Spleen (tissue), 13 donors: ENCODE data around the gene NCL. TPM values are rescaled to one million over a fixed set of nuclear protein-coding genes. Genes with fewer than 3 reads are reported as not detected.

Experiments used
- DNase-seq: peaks from one replicate; pipeline ENCODE4 v3.0.0-alpha.2; 2020
- H3K27ac ChIP-seq, 8 donors: fragments of 200-600 bp; sonication (generic) in 7 of 8; 1 replicate in 4 of 8; 2 replicates in 4 of 8; pipeline versions ENCODE4 v1.5.0 to v1.8.0; 2016 to 2021; ENCODE audit warnings: inconsistent platforms in 4 of 8, mild to moderate bottlenecking in 4 of 8, moderate library complexity in 1 of 8
- H3K27me3 ChIP-seq, 7 donors: fragments of 200-600 bp; sonication (generic) in 6 of 7; replicated peaks in 1 of 7; 1 replicate in 4 of 7; 2 replicates in 3 of 7; pipeline versions ENCODE4 v1.5.0 to v1.8.0; 2016 to 2021; ENCODE audit warnings: inconsistent platforms in 3 of 7, mild to moderate bottlenecking in 1 of 7
- H3K36me3 ChIP-seq, 6 donors: fragments of 200-600 bp; sonication (generic) in 5 of 6; 1 replicate in 4 of 6; 2 replicates in 2 of 6; pipeline versions ENCODE4 v1.5.0 to v1.8.0; 2016 to 2021; ENCODE audit warnings: inconsistent platforms in 2 of 6
- H3K4me1 ChIP-seq, 6 donors: fragments of 200-600 bp; sonication (generic) in 5 of 6; 1 replicate in 3 of 6; 2 replicates in 3 of 6; pipeline versions ENCODE4 v1.5.0 to v1.8.0; 2016 to 2021; ENCODE audit warnings: inconsistent platforms in 3 of 6
- H3K4me3 ChIP-seq, 8 donors: fragments of 200-600 bp; sonication (generic) in 7 of 8; 1 replicate in 4 of 8; 2 replicates in 4 of 8; pipeline versions ENCODE4 v1.5.0 to v1.8.0; 2016 to 2021; ENCODE audit warnings: inconsistent platforms in 4 of 8, mild to moderate bottlenecking in 4 of 8, moderate library complexity in 2 of 8
- H3K9me3 ChIP-seq, 8 donors: fragments of 200-600 bp; sonication (generic) in 7 of 8; 1 replicate in 4 of 8; 2 replicates in 4 of 8; pipeline versions ENCODE4 v1.5.0 to v1.8.0; 2016 to 2021; ENCODE audit warnings: inconsistent platforms in 4 of 8
- POLR2A ChIP-seq, 3 donors: fragments of 450-650 bp; IDR thresholded peaks; one replicate each; pipeline ENCODE4 v1.5.1; 2017; ENCODE audit warnings: antibody characterized with exemption in 3 of 3, mild to moderate bottlenecking in 1 of 3
- POLR2AphosphoS5 ChIP-seq, 3 donors: sonication (generic); formaldehyde crosslinking; IDR thresholded peaks; one replicate each; pipeline ENCODE4 v1.5.1; 2017; ENCODE audit warnings: antibody characterized with exemption in 3 of 3
- WGBS, 5 donors: extraction: QIAGEN DNeasy Blood & Tissue Kit in 3 of 5; methylation state at CpG; one replicate each; pipeline versions ENCODE4 v1.1.5 to v1.1.7; 2013 to 2018; 5-methylcytosine and 5-hydroxymethylcytosine counted together
- intact Hi-C: fragments of 100-400 bp; cut with DNase I; formaldehyde crosslinking; loops from one replicate; pipeline ENCODE4 v1.15.0; 2023; ENCODE audit warnings: low total_unique reads
- long read RNA-seq, 2 donors: transcript quantifications; one replicate each; lab custom pipeline, GENCODE V29; 2026
- polyA plus RNA-seq, 3 donors: library from polyadenylated mRNA; stranded (reverse); fragments of 200-250 nt; gene quantifications; one replicate each; pipeline ENCODE4 v1.2.1, GENCODE V29; 2013
- total RNA-seq, 7 donors: library from RNA; depleted of rRNA in 3 of 7; stranded (reverse); fragments of >200 nt in 3 of 7; fragmentation: NEBNext Ultra II Directional in 4 of 7; extraction: Animal tissue kit (Norgen Biotek cat#: 25700) in 4 of 7; gene quantifications; one replicate each; pipeline versions ENCODE4 v1.1.0 to v1.2.1, GENCODE V29; 2016 to 2021
- TF ChIP-seq, protein P1 (sequence below), 11 experiments: fragments of 200-600 bp in 7 of 11; fragments of 450-650 bp in 4 of 11; sonication (generic) in 4 of 11; IDR thresholded peaks in 8 of 11; conservative IDR thresholded peaks in 3 of 11; 1 replicate in 7 of 11; 2 replicates in 4 of 11; pipeline versions ENCODE4 v1.4.0 to v1.8.0; 2016 to 2021; ENCODE audit warnings: antibody characterized with exemption in 11 of 11, inconsistent platforms in 4 of 11, mild to moderate bottlenecking in 1 of 11
- donor health status: healthy with polysubstance abuse.
- donor health status: DM: no; HTN: no; CAD: no; lungs with moderate emphysema.
- donor health status: DM: no; HTN: no; CAD: no.
- donor health status: Bipolar disorder and iron deficiency.
- donor health status: healthy.
- donor health status: DM: no; HTN: no; CAD: no.
- donor health status: DM: yes; HTN: yes; CAD: no.

NCL gene, protein sequence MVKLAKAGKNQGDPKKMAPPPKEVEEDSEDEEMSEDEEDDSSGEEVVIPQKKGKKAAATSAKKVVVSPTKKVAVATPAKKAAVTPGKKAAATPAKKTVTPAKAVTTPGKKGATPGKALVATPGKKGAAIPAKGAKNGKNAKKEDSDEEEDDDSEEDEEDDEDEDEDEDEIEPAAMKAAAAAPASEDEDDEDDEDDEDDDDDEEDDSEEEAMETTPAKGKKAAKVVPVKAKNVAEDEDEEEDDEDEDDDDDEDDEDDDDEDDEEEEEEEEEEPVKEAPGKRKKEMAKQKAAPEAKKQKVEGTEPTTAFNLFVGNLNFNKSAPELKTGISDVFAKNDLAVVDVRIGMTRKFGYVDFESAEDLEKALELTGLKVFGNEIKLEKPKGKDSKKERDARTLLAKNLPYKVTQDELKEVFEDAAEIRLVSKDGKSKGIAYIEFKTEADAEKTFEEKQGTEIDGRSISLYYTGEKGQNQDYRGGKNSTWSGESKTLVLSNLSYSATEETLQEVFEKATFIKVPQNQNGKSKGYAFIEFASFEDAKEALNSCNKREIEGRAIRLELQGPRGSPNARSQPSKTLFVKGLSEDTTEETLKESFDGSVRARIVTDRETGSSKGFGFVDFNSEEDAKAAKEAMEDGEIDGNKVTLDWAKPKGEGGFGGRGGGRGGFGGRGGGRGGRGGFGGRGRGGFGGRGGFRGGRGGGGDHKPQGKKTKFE
- total RNA-seq (100 to 1,000 TPM; 133 to 424 (median 306) TPM), polyA plus RNA-seq (100 to 1,000 TPM; 113 to 161 (median 152) TPM)
- long read RNA-seq, donor 1, full-length matches to known transcripts = 65 of 2,499 reads
- long read RNA-seq, donor 1, partial matches to known transcripts = 2,158 of 2,499 reads
- long read RNA-seq, donor 1, other reads (novel, unspliced or antisense) = 276 of 2,499 reads
- long read RNA-seq, donor 2, full-length matches to known transcripts = 34 of 3,057 reads
- long read RNA-seq, donor 2, partial matches to known transcripts = 2,890 of 3,057 reads
- long read RNA-seq, donor 2, other reads (novel, unspliced or antisense) = 133 of 3,057 reads

DNA sequence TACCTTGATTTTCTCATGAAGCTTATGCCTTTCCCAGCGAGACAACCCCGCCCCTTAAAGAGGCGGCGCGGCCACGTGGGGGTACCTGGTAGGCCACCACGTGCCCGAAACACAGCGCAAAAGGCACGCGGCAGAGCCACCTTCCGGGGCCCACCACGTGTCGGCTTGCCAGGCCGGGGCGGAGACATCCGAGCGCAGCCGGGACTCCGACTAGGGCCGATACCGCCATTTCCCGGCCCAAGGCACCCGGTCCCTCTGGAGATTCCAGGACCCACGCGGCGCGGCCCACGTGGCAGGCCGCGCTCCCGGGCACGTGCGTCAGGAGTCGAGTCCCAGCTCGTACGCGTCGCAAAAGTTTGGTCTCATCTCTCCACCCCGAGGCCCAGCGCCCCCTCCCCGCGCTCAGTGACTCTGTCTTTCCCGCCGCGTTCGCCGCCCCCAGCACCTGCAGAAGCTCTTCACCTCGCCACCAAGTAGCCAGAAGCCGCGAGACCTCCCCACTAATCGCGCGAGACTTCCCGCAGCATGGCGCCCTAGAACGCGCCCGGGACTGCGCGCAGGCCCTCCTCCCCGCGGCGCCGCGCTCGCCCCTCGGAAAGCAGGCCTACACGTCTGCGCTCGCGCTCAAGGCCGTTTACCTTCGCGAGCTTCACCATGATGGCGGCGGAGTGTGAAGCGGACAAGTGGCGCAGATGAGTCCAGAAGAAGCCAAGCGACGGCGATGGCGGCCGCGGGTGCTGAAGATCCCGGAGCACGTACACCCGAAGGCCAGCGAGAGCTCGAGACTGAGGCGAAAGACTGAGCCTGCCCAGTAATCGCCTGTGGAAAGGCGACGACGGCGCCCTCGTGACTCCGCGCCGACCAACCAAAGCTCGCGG, at the start of gene NCL:
NCL (minus strand) TSS at position 787 of the 878 bp plus-strand sequence; CDS start at position 656, 131 bp downstream.
- intact Hi-C loops = no loop called here
- no peaks in the 10 kb centered on the region for H3K27me3 ChIP-seq
- peak within 1 kb of the TSS; percentile 94 to 100 (median 98) for H3K27ac ChIP-seq
- peak; percentile 91 to 98 (median 97) for TF ChIP-seq POLR2A (IDR thresholded peaks at IDR 0.05)
- TF ChIP-seq, protein P1, sequence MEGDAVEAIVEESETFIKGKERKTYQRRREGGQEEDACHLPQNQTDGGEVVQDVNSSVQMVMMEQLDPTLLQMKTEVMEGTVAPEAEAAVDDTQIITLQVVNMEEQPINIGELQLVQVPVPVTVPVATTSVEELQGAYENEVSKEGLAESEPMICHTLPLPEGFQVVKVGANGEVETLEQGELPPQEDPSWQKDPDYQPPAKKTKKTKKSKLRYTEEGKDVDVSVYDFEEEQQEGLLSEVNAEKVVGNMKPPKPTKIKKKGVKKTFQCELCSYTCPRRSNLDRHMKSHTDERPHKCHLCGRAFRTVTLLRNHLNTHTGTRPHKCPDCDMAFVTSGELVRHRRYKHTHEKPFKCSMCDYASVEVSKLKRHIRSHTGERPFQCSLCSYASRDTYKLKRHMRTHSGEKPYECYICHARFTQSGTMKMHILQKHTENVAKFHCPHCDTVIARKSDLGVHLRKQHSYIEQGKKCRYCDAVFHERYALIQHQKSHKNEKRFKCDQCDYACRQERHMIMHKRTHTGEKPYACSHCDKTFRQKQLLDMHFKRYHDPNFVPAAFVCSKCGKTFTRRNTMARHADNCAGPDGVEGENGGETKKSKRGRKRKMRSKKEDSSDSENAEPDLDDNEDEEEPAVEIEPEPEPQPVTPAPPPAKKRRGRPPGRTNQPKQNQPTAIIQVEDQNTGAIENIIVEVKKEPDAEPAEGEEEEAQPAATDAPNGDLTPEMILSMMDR (IDR thresholded peaks at IDR 0.05 in 8 of 11, conservative IDR thresholded peaks at IDR 0.05 in 3 of 11) = no peak
- peak; percentile 100 for TF ChIP-seq POLR2AphosphoS5 (IDR thresholded peaks at IDR 0.05)
- DNase-seq = peak; percentile 96
- H3K4me3 ChIP-seq = peak within 1 kb of the TSS; percentile 58 to 99 (median 98)
- WGBS, 5 donors = 0 to 1% (median 0%) methylated on average over 48 to 102 of the region's 102 CpGs
- peaks cover 0 to 42% (median 40%) of the 10 kb centered on the region in 6 donors for H3K36me3 ChIP-seq
- H3K4me1 ChIP-seq = peaks cover 26 to 64% (median 47%) of the 10 kb centered on the region in 6 donors
- no peaks in the 10 kb centered on the region for H3K9me3 ChIP-seq

DNA sequence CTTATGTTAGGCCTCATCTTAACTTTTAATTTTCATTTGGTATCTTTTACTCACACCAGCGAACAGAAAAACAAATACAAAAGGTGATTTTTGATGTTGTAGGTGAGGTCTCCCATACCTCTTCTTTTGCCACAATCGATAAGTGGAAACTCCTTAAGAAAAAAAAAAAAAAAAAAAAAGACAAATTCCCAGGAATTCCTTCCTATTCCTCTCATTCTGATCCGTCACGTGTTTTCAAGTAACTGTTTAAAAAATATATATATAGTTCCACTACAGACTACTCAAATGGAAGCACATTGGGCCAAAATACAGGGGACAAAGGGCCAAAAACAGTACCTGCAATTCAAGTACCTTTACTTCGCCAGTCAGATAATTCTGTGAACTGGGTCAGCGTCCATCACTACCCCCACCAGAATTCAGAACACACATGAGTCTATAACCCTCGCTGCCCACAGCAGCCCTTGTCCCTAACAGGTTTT, 49.5 kb upstream of the NCL start:
- intact Hi-C loops = no loop called here
- Histone ChIP-seq H3K4me3 (peak overlapping the region; percentile 38 to 75 (median 64)), H3K36me3 (no peaks in the 10 kb centered on the region), H3K27ac (peak overlapping the region; percentile 72 to 92 (median 88)), H3K9me3 (no peaks in the 10 kb centered on the region), H3K4me1 (peaks cover 0 to 30% (median 14%) of the 10 kb centered on the region in 6 donors), H3K27me3 (no peaks in the 10 kb centered on the region)
- no peak for DNase-seq
- 21 to 24% (median 22%) methylated on average over 7 of the region's 7 CpGs for WGBS, 5 donors
- TF ChIP-seq POLR2AphosphoS5 (IDR thresholded peaks at IDR 0.05) = no peak
- TF ChIP-seq, protein P1 (IDR thresholded peaks at IDR 0.05 in 8 of 11, conservative IDR thresholded peaks at IDR 0.05 in 3 of 11) = no peak
- no peak for TF ChIP-seq POLR2A (IDR thresholded peaks at IDR 0.05)

DNA sequence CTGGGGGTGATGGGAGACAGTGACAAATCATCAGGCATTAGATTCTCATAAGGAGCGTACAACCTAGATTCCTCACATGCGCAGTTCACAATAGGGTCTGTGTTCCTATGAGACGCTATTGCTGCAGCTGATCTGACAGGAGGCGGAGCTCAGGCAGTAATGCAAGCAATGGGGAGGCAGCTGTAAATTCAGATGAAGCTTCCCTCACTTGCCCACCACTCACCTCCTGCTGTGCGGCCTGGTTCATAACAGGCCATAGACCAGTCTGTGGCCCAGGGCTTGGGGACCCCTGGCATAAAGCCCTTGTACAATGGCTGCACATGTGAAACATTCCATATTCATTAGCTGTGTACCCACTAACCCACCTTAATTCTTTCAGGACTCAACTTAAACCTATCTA, 47.9 kb upstream of the NCL start:
- Histone ChIP-seq H3K4me1 (peaks cover 0 to 22% (median 14%) of the 10 kb centered on the region in 6 donors), H3K36me3 (no peaks in the 10 kb centered on the region), H3K27ac (no peak overlapping the region), H3K27me3 (no peaks in the 10 kb centered on the region), H3K4me3 (no peak overlapping the region), H3K9me3 (no peaks in the 10 kb centered on the region)
- 71 to 91% (median 87%) methylated on average over 5 of the region's 5 CpGs for whole genome bisulfite sequencing, 5 donors
- intact Hi-C loops = no loop called here
- no peak for DNase-seq
- TF ChIP-seq POLR2AphosphoS5 (IDR thresholded peaks at IDR 0.05) (no peak), POLR2A (IDR thresholded peaks at IDR 0.05) (no peak)
- TF ChIP-seq, protein P1 (IDR thresholded peaks at IDR 0.05 in 8 of 11, conservative IDR thresholded peaks at IDR 0.05 in 3 of 11) = no peak
